Stomach smooth muscle (tissue), 2 donors: ENCODE measurements around the gene MRPL24.

Experiments used
- H3K27ac ChIP-seq: one replicate; pipeline ENCODE4 v1.7.0; 2013; ENCODE audit warnings: mild to moderate bottlenecking, low read length, inconsistent platforms
- H3K27me3 ChIP-seq, 2 donors: one replicate each; pipeline ENCODE4 v1.7.0; 2013; ENCODE audit warnings: low read length in 2 of 2; ENCODE audit not compliant: insufficient read depth in 2 of 2, control insufficient read depth in 1 of 2
- H3K36me3 ChIP-seq, 2 donors: one replicate each; pipeline ENCODE4 v1.7.0; 2013; ENCODE audit warnings: low read length in 2 of 2; ENCODE audit not compliant: control insufficient read depth in 2 of 2, insufficient read depth in 2 of 2
- H3K4me1 ChIP-seq: one replicate; pipeline ENCODE4 v1.7.0; 2013; ENCODE audit warnings: low read length; ENCODE audit not compliant: control insufficient read depth, insufficient read depth
- H3K4me3 ChIP-seq, 2 donors: one replicate each; pipeline ENCODE4 v1.7.0; 2013; ENCODE audit warnings: low read length in 2 of 2
- H3K9ac ChIP-seq, 2 donors: one replicate each; pipeline ENCODE4 v1.7.0; 2013; ENCODE audit warnings: low read length in 2 of 2, mild to moderate bottlenecking in 1 of 2
- H3K9me3 ChIP-seq, 2 donors: one replicate each; pipeline ENCODE4 v1.7.0; 2013; ENCODE audit warnings: low read length in 2 of 2; ENCODE audit not compliant: control insufficient read depth in 2 of 2
- donor health status: healthy.
- donor health status: Pancreatic carcinoma.

MRPL24 gene

DNA sequence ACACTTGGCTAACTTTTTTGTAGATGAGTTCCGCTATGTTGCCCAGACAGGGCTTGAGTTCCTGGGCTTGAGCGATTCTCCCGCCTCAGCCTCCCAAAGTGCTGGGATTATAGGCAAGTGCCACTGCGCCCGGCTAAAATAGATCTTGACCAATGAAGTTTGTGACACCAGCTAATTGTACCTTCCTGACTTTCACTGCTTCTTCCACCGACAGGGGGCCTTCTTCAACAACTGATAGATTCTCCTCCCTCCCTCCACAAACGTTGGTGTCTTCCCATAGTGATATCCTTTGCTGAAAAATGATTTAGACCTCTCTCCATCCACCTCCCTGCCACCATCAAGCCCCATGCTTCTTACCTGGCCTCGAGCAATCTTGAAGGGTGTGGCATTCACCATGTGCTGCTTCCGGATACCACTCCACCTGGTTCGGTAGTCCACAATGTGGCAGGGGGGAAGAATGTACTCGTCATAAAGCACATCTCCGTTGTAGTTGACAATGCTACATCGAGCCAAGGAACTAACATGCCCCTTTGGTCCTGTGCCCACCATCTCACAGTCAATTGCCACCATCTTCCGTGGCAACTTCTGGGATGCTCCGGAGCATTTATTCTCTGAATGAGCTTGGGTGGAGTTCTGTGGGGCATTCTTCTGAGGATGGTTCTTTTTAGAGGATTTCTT is 14.2 kb downstream of the MRPL24 start:
- Histone ChIP-seq H3K36me3 (peaks cover 19 to 23% of the 10 kb centered on the region in 2 donors), H3K27ac (no peak overlapping the region), H3K4me1 (peaks cover 39% of the 10 kb centered on the region), H3K27me3 (no peaks in the 10 kb centered on the region), H3K9me3 (no peaks in the 10 kb centered on the region), H3K4me3 (peak overlapping the region; percentile 76 to 99), H3K9ac (peak overlapping the region; percentile 29 to 48)

DNA sequence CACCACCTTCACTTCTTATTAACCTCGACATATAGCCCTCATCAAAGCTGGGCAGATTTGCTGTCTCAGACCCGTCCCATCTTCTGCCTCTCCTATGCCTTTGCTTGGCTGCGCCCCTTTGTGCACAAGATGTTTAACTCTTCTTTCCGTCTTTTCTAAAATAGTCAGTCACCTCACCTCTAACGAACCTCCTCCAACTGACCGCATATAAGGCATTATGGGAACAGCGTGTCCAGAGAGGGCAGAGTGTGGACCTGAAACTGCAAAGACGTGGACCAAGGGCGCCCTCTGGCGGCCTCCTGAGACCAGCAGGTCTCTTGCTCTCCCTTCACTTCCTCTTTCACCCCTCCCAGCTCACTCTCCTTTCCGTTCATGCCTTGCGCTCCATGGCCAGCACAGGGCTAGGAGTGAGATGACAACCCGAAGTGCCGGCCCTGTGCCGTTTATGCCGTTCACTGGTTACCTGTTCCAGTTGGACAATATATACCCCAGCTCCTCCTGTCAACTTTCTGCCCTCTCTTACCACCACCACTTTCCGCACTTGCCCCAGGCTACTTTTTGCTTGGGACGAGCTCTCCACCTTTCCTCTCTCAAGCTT is 15.1 kb downstream of the MRPL24 start:
- Histone ChIP-seq H3K27me3 (no peaks in the 10 kb centered on the region), H3K4me1 (peaks cover 39% of the 10 kb centered on the region), H3K4me3 (peak overlapping the region; percentile 76 to 99), H3K9me3 (no peaks in the 10 kb centered on the region), H3K27ac (no peak overlapping the region), H3K9ac (peak overlapping the region; percentile 48 to 60), H3K36me3 (peaks cover 27 to 32% of the 10 kb centered on the region in 2 donors)

DNA sequence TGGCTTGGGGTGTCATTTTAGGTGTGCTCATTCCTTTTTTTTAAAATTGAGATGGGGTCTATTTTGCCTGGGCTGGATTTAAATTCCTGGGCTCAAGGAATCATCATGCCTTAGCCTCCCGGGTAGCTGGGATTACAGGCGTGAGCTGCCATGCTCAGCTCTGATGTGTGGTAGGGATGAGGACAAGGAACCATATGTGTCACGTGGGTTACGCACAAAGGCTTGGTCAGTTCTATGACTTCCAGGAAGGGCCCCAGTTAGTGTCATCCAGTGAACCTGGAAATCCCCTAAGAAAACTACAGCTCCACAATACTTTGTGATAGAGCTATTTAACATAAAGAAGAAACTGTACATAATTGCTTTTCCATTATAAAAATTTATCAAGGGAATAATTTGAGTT is 19.4 kb downstream of the MRPL24 start:
- peaks cover 27 to 28% of the 10 kb centered on the region in 2 donors for H3K36me3 ChIP-seq
- no peaks in the 10 kb centered on the region for H3K9me3 ChIP-seq
- H3K9ac ChIP-seq: no peak overlapping the region
- no peaks in the 10 kb centered on the region for H3K27me3 ChIP-seq
- H3K27ac ChIP-seq: no peak overlapping the region
- H3K4me3 ChIP-seq: no peak overlapping the region
- peaks cover 21% of the 10 kb centered on the region for H3K4me1 ChIP-seq

DNA sequence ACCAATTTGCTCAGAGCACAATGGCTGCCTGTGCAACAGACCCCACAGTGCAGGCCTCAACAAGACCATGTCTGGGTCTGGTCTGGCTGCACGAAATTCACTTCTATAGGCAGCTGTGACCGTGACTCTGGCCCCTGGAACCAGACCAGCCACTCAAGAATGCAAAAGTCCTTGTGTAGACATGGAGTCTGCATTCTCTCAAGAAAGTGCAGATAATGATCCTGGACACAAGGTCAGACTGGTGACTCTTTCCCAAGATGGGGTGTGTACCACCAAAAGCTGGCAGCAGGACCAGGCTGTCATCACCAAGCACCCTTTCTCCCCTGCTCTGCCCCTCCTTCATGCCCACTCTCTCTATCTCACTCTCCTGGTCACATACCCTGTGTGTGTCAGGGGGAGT is 19.8 kb downstream of the MRPL24 start:
- no peak overlapping the region for H3K27ac ChIP-seq
- H3K36me3 ChIP-seq: peaks cover 27 to 28% of the 10 kb centered on the region in 2 donors

DNA sequence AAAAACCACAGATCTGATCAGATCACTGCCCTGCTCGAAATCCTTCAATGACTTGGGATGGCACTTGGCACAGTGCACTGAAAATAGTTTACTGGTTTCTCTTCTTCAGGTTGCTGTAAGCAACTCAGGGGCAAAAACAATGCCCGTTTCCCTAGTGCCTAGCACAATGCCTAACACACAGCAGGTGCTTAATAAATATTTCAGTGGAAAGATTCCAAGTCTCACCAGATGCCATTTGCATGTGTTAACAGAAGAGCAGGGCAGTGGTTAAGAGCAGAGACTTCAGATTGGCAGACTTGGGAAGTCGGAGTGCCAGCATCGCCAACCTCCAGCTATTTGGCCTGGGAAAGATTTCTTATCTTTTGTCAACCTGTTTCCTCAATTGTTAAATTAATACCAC is 23.5 kb downstream of the MRPL24 start:
- H3K27me3 ChIP-seq: no peaks in the 10 kb centered on the region
- H3K4me1 ChIP-seq: no peaks in the 10 kb centered on the region
- H3K4me3 ChIP-seq: no peak overlapping the region
- no peaks in the 10 kb centered on the region for H3K9me3 ChIP-seq
- peaks cover 7 to 13% of the 10 kb centered on the region in 2 donors for H3K36me3 ChIP-seq
- no peak overlapping the region for H3K27ac ChIP-seq
- H3K9ac ChIP-seq: no peak overlapping the region

More for the DNA sequence above, 19.8 kb downstream of the MRPL24 start:
- no peaks in the 10 kb centered on the region for H3K9me3 ChIP-seq
- H3K9ac ChIP-seq: no peak overlapping the region
- peaks cover 17% of the 10 kb centered on the region for H3K4me1 ChIP-seq
- H3K27me3 ChIP-seq: no peaks in the 10 kb centered on the region
- H3K4me3 ChIP-seq: no peak overlapping the region

DNA sequence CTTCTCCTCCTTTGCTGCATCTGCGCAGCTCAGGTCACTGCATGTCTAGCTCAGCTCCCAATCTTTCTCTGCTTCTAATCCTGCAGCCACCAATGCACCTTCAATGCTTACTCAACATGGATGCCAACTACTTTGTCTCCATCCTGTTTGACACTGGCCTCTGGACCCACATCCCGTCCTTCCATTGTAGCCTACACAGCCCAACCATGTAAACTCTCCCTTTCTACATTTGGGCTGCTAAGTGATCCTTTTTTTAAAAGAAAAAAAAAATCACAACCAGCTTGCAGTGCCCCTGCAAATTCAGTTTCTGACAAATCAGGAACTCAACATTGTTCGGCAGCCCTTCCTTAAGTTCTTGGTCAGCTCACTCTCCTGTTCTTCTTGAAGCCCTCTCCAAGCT is 26.1 kb downstream of the MRPL24 start:
- no peaks in the 10 kb centered on the region for H3K9me3 ChIP-seq
- peaks cover 0 to 4% of the 10 kb centered on the region in 2 donors for H3K36me3 ChIP-seq

DNA sequence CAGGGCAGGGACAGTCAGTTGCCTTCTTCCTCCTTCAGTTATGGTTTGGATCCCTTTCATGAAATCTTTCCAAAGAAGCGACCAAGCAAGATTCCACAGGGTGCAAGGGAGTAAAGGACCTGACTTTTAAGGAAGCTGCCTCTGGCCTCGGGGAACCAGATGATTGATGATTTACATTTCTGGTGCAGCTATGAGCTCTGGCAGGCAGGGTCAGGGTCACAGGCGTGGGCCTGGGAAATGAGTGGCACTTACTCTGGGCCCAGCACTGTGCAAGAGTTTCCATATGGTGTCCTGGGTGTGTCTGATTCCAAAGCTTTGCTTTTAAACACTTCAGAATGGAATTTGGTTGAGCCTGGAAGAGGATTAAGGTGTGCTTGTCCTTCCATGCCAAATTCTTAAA is 28.3 kb downstream of the MRPL24 start:
- Histone ChIP-seq H3K4me1 (peaks cover 28% of the 10 kb centered on the region), H3K36me3 (peaks cover 0 to 4% of the 10 kb centered on the region in 2 donors), H3K9ac (no peak overlapping the region), H3K9me3 (no peaks in the 10 kb centered on the region), H3K4me3 (no peak overlapping the region), H3K27ac (no peak overlapping the region), H3K27me3 (no peaks in the 10 kb centered on the region)

More for the DNA sequence above, 26.1 kb downstream of the MRPL24 start:
- Histone ChIP-seq H3K4me3 (no peak overlapping the region), H3K27ac (no peak overlapping the region), H3K4me1 (peaks cover 10% of the 10 kb centered on the region), H3K27me3 (no peaks in the 10 kb centered on the region), H3K9ac (no peak overlapping the region)

DNA sequence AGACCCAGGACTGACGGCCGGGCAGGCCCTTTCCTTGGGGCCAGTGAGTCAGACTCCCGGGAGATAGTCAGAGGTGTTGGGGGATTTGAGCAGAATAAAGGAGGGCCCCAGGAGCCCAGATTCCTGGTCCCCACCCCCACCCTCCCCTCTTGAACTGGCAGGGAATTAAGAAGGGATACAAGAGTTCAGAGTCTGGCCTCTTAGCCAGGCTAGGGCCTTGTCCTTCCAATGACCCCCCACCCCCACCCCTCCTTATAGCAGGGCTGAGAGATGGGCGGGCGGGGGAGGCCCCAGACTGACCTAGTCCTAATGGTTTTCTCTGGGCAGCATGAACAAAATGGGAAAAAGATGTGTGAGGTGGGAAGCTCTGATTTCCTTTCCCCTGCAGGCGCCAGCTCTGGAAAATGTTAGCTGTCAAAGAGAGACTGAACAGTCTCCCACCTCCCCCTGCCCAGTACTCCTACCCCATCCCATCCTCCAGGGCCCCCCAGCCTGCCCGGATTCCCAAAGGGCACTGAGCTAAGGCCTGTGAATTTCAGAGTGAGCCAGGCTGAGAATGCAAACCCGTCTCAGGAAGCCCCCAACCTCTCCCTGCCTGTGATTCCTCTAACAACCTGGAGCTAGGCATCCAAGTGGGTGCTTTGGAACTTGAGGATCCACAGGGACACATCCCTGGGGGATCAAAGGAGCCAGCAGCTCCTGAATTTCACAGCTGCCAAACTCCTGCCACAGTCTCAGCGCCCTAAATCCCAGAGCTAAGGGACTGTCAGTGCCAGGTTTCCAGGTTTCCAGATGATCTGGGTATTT is 29.7 kb downstream of the MRPL24 start:
- Histone ChIP-seq H3K4me1 (peaks cover 36% of the 10 kb centered on the region), H3K9me3 (no peaks in the 10 kb centered on the region), H3K9ac (no peak overlapping the region), H3K4me3 (no peak overlapping the region), H3K27me3 (no peaks in the 10 kb centered on the region), H3K36me3 (peaks cover 0 to 4% of the 10 kb centered on the region in 2 donors), H3K27ac (no peak overlapping the region)

DNA sequence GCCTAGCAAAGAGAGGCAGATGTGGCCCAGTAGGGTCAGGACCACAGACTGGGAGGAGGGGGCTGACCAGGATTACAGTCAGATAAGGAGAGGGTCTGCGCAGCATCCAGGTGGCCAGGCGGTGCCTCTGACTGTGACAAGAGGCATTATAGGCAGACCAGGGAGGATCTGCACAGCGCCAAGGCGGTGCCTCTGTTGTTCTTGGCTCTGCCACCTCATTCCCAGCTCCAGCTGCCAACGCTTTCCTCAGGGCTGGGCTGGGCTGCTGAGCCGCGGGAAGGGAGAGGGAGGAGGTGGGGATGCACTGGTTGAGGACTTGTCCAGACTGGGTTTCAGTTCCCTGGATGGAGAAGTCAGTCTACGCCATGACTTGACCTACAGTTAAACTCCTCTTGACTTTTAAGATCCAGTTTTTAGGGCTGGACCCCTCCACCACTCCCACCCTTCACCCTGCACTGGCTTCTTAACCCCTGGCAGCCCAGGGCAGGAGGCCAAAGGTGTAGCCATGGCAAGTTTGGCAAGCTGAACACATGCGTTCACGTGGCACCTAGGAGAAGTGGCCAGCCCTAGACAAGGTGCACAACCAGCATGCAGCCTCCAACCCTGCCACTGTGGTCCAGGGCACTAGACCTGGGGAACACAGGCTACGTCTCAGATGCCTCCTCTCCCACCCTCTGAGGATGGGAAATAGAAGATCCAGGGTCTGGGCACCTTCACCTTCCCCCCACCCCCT is 31.0 kb downstream of the MRPL24 start:
- H3K36me3 ChIP-seq: no peaks in the 10 kb centered on the region
- no peaks in the 10 kb centered on the region for H3K9me3 ChIP-seq
- H3K27me3 ChIP-seq: no peaks in the 10 kb centered on the region
- peaks cover 49% of the 10 kb centered on the region for H3K4me1 ChIP-seq
- H3K4me3 ChIP-seq: peak overlapping the region in 1 of 2 donors; percentile 29
- H3K27ac ChIP-seq: peak overlapping the region; percentile 18
- no peak overlapping the region for H3K9ac ChIP-seq

DNA sequence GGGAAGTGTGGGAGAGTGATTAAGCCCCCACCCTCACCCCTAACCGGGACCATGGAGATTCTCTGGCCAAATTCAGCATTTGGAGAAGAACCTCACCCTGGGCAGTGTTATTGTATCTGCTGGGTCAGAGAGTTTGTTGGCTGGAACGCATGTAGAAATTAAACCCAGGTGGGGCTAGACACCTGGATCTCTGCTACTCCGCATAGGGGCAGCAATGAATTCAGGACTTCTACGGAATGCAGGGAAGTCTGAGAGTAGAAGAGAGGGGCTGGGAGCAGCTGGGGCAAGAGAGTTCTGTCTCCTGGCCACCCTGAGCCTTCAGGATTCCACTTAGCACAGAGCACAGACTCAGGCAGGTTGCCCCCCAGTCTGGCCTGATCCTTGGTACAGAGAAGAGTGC is 31.9 kb downstream of the MRPL24 start:
- no peaks in the 10 kb centered on the region for H3K36me3 ChIP-seq
- no peak overlapping the region for H3K4me3 ChIP-seq
- no peaks in the 10 kb centered on the region for H3K27me3 ChIP-seq
- H3K9ac ChIP-seq: no peak overlapping the region
- H3K27ac ChIP-seq: peak overlapping the region; percentile 18
- H3K9me3 ChIP-seq: no peaks in the 10 kb centered on the region
- H3K4me1 ChIP-seq: peaks cover 55% of the 10 kb centered on the region
